HG03066 (cell line): Measurements from ENCODE around the gene PKD2L1.
"Not testable (repeated sequence)": the region's sequence is repeated elsewhere in the genome, so short reads cannot be mapped to it uniquely, and the experiment has no call there.

Source experiments
- ATAC-seq: cut with Tn5 transposase; IDR thresholded peaks from one replicate; pipeline ENCODE4 v1.9.1; 2021; ENCODE audit warnings: low read depth; ENCODE audit not compliant: unreplicated experiment

Gene PKD2L1

DNA sequence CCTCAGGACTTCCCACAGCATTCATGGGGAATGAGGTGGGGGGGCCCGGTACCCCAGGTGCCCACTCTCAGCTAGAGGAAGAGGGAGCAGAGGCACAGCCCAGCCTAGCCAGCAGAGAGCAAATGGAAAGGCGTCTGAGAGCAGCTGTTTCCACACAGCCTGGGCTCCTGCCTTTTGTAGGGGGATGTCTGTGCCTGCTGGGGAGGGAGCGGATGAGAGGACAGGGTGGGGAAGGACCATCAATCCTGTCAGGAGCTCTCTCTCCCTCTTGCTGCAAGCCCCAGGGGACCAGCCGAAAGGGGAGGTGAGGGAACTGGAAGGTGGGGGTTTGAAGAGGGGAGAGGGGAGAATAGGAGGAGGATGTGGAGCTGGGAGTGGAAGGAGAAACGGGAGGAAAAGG lies at the start of gene PKD2L1:
TSS of gene PKD2L1 (minus strand) at position 150 of the 400 bp plus-strand sequence. CDS start at position 25, 125 bp downstream.
- ATAC-seq: no peak

DNA sequence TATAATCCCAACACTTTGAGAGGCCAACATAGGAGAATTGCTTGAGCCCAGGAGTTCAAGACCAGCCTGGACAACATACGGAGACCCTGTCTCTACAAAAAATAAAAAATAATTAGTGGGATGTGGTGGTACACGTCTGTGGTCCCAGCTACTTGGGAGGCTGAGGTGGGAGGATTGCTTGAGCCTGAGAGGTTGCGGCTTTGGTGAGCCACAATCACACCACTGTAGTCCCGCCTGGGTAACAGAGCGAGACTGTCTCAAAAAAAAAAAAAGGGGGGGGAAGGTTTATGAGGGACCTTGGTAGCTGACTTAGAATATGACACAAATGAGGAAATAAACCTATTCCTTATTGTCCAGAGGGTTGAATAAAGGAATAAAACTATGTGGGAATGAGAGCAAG lies 47.8 kb upstream of the PKD2L1 start:
- no peak for ATAC-seq

DNA sequence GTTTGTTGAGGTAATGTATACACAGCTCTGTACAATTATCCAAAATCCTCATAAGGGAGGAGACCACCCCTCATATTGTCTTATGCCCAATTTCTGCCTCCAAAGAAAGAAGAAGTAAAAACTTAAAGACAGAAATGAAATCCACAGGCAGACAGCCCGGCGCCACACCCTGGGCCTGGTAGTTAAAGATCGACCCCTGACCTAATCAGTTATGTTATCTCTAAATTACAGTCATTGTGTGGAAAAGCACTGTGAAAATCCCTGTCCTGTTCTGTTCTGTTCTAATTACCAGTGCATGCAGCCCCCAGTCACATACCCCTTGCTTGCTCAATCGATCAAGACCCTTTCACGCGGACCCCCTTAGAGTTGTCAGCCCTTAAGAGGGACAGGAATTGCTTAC lies 46.6 kb upstream of the PKD2L1 start:
- ATAC-seq: not testable (repeated sequence)

DNA sequence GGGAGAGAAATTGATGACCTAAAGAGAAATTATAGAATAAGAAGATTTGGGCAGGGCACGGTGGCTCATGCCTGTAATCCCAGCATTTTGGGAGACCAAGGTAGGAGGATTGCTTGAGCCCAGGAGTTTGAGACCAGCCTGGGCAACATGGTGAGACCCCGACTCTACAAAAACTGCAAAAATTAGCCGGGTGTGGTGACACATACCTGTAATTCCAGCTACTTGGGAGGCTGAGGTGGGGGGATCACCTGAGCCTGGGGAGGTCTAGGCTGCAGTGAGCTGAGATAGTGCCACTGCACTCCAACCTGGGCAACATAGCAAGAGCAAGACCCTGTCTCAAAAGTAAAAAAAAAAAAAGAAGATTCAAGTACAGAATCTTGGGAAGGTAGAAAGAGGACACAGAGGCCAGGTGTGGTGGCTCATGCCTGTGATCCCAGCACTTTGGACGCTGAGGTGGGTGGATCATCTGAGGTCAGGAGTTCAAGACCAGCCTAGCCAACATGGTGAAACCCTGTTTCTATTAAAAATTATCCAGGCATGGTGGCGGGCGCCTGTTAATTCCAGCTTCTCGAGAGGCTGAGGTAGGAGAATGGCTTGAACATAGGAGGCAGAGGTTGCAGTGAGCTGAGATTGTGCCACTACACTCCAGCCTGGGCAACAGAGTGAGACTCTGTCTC lies 44.8 kb upstream of the PKD2L1 start:
- ATAC-seq: not testable (repeated sequence)

DNA sequence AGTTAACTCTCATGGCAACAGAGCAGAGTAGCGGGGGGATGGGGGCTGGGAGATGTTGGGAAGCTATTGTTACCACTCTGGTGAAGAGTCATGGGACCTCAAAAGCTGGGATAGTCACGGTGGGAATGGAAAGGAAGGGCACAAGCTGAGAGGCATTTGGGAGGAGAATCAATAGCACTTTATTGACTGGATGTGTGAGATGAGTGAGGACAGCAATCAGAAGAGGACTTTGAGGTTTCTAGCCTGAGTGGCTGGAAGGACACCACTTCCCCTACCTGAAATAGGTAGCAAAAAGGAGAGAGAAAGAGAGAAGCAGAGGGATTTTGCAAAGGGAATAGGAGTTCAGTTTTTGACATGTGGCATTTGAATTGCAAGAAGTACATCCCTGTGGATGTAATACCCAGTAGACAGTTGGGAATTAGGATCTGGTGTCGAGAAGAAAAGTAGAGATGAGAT lies 44.2 kb upstream of the PKD2L1 start:
- ATAC-seq: no peak

DNA sequence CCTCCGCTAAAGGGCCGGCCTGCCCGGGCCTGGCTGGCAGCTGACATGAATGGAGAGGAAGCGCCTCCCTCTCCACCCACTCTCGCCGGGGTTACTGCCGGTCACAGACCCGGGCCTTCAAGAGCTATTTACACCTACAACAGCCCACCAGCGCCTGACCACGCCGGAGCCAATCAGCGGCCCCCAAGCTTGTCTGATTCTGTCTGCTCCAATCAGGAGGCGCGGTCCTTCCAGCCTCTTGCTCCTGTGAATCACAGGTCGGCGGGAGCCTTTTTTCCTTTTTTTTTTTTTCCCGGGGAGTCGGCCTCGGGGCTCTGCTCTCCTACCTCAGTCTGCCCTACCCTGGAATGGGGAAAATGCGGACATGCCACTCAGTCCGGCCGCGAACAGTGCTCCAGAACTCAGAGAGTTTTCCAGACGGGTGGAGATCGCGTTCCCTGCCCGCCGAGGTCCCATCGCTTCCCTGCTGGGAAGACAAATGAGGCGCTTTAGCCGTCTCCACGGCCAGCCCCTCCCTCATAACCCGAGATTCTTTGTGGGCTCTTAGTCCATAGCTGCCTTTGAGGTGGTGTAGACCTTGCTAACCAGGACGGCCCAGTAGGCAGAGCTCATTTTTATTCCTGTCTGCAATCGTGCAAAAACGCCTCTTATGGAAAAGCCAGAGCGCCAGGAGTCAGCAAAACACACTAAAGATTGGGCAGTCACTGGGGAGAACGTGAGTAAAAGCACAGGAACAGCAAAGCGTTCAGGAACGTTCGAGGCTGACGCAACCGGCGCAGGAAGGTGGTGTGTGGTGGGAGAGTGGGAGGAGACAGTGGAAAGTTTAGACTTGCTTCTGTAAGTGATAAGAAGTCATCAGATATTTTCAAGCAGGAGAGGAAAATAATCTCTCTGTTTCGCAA lies 43.5 kb upstream of the PKD2L1 start:
- ATAC-seq: peak; percentile 93

DNA sequence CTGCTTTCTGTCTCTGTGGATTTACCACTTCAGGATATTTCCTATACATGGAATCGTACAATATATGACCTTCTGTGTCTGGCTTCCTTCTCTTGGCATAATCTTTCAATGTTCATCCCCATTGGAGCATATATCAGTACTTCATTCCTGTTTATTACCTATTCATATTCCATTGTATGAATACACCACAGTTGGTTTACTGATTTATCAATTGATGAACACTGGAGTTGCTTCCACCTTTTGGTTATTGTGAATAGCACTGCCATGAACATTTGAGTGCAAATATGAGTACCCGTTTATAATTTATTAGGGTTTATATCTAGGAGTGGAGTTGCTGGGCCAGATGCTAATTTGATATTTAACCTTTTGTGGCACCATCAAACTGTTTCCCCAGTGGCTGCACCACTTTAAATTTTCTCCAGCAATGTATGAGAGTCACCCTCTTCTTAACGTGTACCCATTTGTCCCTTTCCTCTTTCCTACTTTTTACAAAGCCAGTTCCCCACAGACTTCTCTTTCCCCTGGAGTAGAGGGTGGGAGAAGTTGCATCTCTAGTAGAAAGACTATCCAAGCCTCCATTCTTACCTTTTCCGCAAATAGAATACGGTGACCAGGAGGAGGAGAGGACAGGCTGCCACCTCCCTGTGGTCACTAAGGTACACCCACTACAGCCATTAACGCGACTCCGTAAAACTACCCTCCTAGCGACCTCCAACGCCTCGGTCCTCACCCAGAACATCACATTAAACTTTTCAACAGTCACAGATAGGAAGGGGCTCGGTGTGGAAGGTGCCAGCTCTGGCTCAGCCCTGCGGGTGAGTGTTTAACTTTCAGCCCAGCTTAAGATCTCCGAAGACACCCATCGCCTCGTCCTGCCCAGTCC lies 42.6 kb upstream of the PKD2L1 start:
- no peak for ATAC-seq

DNA sequence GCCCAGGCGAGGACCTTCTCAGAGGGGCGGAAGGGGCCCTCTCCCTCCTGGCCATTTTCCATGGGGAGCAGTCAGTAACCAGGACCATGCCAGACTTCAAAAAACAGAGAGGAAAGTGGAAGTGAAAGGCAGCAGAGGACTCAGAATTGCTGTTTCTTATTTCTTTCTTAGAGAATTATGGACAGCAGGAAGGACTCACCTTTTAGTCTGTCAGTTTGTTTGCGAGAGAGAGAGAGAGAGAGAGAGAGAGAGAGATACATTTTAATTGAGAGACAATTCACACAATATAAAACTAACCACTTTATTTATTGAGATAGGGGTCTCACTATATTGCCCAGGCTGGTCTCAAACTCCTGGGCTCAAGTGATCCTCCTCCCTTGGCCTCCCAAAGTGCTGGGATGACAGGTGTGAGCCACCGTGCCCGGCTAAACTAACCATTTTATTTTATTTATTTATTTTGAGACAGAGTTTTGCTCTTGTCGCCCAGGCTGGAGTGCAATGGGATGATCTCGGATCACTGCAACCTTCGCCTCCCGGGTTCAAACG lies 41.5 kb upstream of the PKD2L1 start:
- ATAC-seq: no peak

DNA sequence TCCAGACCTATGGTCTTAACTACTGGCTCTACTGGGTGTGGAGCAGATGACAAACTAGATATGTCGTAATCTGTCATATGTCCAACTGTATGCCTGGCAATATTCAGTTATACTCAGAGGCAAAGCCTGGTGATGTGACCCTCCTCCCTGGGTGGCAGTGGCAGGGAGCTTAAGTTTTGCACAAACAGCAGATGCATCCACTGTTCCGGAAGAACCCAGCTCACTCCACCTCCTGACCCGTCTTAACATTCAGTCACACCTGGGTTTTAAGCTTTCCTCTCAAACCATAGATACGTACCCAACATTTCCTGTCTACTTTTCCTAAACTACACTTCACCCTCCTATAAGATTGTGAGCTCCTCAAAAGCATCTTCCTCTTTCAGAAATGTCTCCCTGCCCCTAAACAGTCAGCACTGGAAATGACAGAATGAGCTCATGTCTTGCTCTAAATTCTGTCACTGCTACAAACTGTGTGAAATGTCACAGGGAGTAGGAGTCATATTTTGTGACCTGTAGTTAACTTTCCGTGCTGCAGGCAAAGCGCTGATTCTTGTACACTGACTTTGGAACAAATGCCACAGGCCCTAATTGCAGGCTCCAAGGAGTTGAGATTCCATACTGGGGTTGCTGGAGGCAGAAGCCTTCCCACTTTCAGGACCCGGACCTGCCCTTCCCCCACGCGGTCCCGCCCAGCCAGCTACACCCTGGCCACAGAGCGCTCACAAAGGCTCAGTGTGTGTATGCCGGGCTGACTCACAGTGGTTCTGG lies 40.9 kb upstream of the PKD2L1 start:
- no peak for ATAC-seq

DNA sequence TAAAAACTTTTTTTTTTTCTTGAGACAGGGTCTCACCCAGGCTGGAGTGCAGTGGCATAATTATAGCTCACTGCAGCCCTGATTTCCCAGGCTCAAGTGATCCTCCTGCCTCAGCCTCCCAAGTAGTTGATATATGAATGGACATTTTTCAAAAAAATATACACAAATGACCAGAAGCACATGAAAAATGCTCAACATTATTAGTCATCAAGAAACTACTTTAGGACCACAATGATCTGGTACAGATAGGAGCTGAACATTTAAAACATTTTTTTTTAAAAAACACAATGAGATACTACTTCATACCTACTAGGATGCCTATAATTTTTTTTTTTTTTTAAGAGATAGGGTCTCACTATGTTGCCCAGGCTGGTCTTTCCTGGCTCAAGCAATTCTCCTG lies 38.7 kb upstream of the PKD2L1 start:
- no peak for ATAC-seq

DNA sequence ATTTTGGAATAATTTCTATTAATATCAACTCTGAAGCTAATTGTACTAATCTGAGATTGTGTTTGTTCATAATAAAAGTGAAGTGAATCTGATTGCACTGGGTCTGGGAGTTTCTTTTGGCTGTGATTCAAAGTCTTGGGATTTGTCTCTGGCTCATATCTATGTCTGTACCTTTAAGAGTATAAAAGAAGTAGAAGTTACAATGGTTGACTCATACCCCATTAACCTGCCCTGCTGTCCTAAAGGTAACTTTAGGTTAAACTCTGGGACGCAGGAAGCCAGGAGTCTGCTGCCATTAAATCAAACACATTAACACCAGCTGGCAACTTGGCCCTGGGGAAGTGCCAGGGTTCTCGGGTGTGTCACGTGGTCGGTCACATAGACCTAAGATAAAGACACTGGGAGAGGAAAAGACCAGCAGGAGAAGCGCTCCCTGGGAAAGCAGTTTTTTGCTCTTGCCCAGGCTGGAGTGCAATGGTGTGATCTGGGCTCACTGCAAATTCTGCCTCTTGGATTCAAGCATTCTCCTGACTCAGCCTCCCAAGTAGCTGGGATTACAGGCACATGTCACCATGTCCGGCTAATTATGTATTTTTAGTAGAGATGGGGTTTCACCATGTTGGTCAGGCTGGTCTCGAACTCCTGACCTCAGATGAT lies 34.8 kb upstream of the PKD2L1 start:
- ATAC-seq: no peak

DNA sequence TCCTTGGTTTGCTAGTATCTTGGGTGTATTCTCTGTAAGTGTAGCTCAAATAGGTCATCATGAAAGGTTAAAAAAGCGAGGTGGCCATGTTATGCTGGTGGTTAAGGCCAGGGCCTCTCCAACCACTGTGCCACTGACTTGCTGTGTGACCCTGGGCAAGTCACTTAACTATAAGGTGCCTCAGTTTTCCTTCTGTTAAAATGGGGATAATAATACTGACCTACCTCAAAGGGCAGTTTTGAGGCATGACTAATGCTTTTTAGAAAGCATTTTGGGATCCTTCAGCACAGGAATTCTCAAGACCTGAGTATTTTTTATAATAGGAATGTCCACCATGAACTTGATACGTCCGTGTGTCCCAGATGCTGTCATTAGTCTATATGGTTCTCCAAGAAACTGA lies 34.1 kb upstream of the PKD2L1 start:
- no peak for ATAC-seq

DNA sequence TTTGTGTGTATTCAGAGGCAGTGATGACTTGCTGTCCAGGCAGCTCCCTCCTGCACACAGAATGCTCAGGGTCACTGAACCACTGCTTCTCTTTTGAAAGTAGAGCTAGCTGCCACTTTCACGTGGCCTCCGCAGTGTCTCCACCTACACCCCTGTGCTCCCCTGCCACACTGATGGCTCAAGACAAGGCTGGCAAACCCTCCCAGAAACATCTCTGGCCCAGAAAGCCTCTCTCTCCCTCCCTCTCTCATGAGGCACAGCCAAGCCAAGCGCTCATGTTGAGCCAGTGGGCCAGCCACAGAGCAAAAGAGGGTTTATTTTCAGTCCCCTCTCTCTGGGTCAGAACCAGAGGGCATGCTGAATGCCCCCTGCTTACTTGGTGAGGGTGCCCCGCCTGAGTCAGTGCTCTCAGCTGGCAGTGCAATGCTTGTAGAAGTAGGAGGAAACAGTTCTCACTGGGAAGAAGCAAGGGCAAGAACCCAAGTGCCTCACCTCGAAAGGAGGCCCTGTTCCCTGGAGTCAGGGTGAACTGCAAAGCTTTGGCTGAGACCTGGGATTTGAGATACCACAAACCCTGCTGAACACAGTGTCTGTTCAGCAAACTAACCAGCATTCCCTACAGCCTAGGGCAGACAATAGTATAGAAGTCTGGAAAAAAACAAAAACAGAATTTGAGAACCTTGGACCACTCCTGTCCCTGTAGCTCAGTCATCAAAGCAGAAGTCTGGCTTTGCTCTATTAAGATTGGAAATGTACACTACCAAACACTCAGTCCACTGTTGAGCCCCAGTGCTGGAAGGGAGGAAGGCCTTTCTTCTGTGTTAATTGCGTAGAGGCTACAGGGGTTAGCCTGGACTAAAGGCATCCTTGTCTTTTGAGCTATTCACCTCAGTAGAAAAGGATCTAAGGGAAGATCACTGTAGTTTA lies 32.8 kb upstream of the PKD2L1 start:
- no peak for ATAC-seq

DNA sequence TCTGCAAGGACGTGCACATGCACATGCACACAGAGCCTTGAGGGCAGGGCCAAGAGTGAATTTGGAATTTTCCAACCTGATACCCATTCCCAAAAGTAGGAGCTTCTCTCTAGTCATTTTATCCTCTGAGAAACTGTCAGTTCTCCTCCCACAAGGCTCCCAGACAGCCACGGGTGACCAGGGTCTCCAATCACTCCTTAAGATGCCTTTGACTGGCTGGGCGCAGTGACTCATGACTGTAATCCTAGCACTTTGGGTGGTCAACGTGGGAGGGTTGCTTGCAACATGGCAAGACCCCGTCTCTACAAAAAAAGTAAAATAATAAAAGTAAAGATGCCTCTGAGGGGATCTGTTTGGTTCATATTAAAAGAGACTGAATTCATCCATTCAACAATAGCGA lies 30.2 kb upstream of the PKD2L1 start:
- no peak for ATAC-seq

DNA sequence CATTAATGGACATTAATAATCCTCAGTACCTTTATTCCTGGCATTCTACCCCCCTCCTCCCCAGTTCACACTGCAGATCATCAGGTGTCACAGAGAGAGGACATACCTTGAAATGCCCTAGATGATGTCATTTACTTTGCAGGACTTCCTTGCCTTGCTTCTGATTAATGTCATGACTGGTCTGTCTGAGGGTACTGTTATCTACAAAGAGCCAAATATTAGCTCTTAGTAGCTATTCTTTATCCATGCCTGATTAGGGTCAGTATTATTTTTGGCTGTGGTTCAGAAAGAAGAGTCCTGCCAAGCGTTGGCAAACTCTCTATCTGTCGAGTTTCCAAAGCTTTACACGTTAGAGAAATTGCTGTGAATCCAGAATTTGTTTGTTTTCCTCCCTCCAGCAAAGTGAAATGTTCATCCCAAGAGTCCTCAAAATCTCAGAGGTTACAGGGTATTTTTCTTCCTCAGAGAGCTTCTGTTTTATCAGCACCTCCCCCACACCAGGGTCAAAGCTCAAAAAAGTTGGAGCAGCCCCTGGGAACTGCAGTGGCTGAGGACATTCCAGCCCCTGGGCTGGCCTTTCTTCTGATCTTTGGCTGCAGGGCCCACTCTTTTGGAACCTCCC lies 29.6 kb upstream of the PKD2L1 start:
- no peak for ATAC-seq

DNA sequence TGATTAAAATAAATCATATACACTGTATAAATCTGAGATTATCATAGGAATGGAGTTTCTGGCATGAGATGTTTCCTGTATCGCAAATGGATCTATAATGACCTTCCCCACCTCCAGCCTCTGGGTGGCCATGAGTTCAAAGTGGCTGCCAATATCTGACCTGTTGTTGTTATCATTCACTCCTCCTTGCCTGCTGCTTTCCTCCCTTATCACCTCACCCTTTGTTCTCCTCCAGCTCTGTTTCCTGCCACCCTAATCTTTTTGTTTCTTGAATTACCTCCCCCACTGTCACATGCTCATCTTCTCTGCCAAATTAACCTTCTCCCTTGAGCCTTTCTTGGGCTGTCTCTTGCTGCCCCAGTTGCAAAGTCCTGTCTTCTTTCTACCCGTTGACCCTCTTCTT lies 29.0 kb upstream of the PKD2L1 start:
- ATAC-seq: no peak

DNA sequence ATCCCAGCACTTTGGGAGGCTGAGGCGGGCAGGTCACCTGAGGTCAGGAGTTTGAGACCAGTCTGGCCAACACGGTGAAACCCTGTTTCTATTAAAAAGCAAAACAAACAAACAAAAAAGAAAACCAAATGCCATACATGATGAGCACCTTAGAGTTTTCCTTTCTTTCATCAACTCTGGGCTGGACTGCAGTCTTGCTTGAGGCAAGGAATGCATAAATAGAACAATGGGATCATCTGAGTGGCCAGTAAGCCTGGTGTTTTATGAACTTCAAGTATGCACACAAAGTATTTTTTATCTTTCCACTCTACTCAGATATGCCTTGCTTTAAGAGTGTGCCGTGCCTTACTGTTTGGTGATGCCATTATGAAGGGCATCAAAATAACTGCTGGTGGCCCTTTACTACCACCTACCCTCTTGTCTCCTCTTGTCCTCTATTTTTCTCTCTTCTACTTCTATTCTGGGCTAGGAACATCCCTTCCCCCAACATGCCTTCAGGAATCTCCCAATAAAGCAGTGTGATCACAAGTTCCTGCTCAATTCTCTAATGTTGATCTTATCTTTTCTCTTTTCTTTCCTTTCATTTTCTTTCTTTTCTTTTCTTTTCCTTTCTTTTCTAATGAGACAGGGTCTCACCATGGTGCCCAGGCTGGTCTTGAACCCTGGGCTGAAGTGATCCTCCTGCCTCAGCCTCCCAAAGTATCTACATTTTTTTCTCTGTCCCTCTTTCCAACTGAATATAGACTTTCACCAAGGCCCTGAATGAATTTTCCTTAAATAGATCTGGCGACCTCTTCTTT lies 27.2 kb upstream of the PKD2L1 start:
- no peak for ATAC-seq
